GM12801 (cell line): ENCODE data around the gene LHFPL6.

Experiments
- CTCF ChIP-seq: IDR thresholded peaks from one replicate; pipeline ENCODE4 v1.5.1; 2011; ENCODE audit warnings: control low read depth; ENCODE audit not compliant: insufficient read length; ENCODE audit errors: extremely low read depth

The LHFPL6 gene

DNA sequence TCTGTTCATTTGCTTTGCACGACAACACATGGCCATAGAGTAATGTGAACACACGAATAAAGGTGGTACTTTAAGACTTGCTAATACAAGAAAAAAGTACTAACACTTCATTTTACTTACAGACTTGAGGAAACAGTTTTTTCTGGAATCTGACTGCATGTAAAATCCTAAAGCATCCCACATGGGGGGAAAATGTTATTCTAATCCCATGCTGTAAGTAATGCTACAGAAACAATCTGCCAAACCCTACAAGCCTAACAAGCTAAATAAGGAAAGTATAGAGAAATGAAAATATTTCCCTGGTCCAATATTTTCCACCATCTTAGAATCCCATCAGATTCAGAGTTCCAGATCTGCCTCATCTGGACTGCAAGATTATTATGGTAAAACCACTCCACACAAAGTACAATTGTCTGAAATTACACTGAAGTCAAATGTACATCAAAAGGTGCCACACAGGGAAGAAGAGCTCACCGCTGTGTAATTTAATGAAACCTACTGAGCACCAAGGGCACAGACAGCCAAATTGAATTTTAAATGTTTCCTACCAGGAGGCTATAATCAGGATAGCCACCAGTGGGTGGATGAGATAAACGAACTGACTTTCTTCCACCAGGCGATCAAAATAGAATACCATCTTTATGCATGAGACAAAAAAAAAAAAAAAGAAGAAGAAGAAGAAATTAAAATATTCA, 22.0 kb downstream of the LHFPL6 start:
- TF ChIP-seq CTCF = no peak

GRCh38 chr13:39578821-39579291, 24.1 kb downstream of the LHFPL6 start:
- TF ChIP-seq CTCF = no peak

- TF ChIP-seq CTCF = no peak
These were observed 25.0 kb downstream of the LHFPL6 start for GRCh38 chr13:39577838-39578491.

- no peak for TF ChIP-seq CTCF
These were observed 25.8 kb downstream of the LHFPL6 start for GRCh38 chr13:39577203-39577602.

GRCh38 chr13:39575641-39576238, 27.3 kb downstream of the LHFPL6 start:
- TF ChIP-seq CTCF = no peak

GRCh38 chr13:39571502-39572092, 31.4 kb downstream of the LHFPL6 start:
- TF ChIP-seq CTCF = no peak

- TF ChIP-seq CTCF = no peak
These were observed 35.4 kb downstream of the LHFPL6 start for GRCh38 chr13:39567569-39567968.
